A375 (cell line): Measurements from ENCODE around the gene AMY1A. TPM values are rescaled to one million over a fixed set of nuclear protein-coding genes. Genes with fewer than 3 reads are reported as not detected.

ENCODE experiments used
- small RNA-seq: library from RNA; depleted of rRNA; stranded (forward); fragments of <200 nt; gene quantifications from one replicate; pipeline ENCODE3, GENCODE V24; 2014
- total RNA-seq: library from RNA; depleted of rRNA; stranded (reverse); fragments of >200 nt; shearing (Covaris generic); gene quantifications from 2 replicates; pipeline ENCODE4 v1.2.3, GENCODE V29; 2014; rRNA removed

Gene AMY1A
- not detected in 2 replicates for total RNA-seq

GRCh38 chr1:103655460-103655859, at the start of gene AMY1A:
TSS of gene AMY1A (plus strand) at chr1:103655760. CDS start at chr1:103656331, 571 bp downstream.

GRCh38 chr1:103616994-103617477, 38.5 kb upstream of the AMY1A start, which contains the start of gene AMY2A:
TSS of gene AMY2A (plus strand) at chr1:103617427. CDS start at chr1:103617441, 14 bp downstream.

GRCh38 chr1:103696110-103696509, 40.5 kb downstream of the AMY1A start, which contains the start of gene AMY1B:
TSS of gene AMY1B (minus strand) at chr1:103696210. CDS start at chr1:103695639, 571 bp downstream.

Small RNAs within 50 kb of the gene (small RNA-seq; reads per million reads assigned to genes)
- not detected for gene AC105272.1

Other genes with a start within 250 kb of the AMY1A start
- gene RNPC3, start 130.1 kb upstream of the AMY1A start, total RNA-seq, result 7.0 and 8.4 TPM in 2 replicates
- gene AMY2B, start 84.2 kb upstream of the AMY1A start, total RNA-seq, result 0.83 and 1.1 TPM in 2 replicates
- gene AMY2A, start 38.3 kb upstream of the AMY1A start, total RNA-seq, result not detected in 2 replicates
- gene AMY1B, start 40.5 kb downstream of the AMY1A start, total RNA-seq, result not detected in 2 replicates
- not detected in 2 replicates for gene AMY1C, start 94.1 kb downstream of the AMY1A start, total RNA-seq